DMS 273 (cell line): ENCODE measurements around the gene ARFIP1.

Source experiments
- DNase-seq: peaks from one replicate; lab custom pipeline; 2025; ENCODE audit not compliant: unreplicated experiment; lab: John Stamatoyannopoulos, UW

ARFIP1 gene

GRCh38 chr4:152957437-152958171 lies 177.8 kb downstream of the ARFIP1 start:
- no peak for DNase-seq

- DNase-seq = no peak
Observed at GRCh38 chr4:152959080-152959479, 179.3 kb downstream of the ARFIP1 start.

- DNase-seq = no peak
Observed at GRCh38 chr4:152960082-152960481, 180.3 kb downstream of the ARFIP1 start.

DNA sequence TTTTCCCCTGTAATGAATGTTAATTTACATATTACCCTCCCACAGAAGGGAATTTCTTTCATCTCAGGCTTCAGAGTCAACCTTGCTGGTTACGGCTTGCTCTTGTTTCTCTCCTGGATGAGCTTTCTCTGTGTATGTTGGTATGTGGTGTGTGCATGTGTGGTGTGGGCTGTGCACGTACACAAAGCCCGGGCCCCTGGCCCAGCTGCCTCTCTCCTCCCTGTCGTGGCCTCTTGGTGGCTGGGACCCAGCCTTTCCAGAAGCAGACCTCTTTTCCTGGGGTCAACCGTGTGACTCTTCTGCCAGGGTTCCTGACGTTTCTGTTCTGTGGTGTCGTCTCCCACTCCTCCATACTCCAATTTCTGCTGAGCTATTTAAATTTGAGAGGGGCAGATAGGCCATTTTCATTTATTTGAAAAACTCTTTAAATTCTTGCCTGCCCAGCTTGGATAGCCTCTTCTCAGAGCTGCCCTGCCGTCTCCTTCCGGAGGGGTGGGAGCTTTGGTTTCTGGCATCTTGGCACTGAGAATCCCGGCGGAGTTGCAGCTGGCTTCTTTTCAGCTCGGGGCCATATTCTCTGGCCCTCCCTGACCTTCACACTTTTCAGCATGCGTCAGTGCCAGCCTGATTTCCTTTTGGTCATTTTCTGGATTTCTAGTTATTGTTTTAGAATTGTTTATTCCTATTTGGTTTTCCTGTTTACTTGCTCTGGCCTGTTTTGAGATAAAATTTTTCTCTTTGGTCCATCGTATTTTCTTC lies 181.4 kb downstream of the ARFIP1 start:
- DNase-seq = no peak

DNA sequence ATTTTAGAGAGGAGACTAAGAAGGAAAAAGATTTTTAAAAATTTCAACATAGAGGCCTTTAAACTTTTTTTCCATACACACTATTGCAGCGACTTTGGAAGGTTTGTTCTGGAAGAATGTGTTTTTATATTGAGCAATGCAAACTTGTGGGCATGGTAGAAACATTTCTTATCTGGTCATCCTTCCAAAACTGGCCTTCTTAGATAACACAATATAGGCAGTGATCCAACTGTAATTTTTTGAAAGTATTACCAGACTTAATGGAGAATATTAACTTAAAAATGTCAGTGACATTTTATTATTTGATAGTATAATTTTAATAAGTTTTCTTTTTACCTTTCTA lies 182.0 kb downstream of the ARFIP1 start:
- no peak for DNase-seq
